Germinal center (tissue), 1 donor: ENCODE results near the gene ATP11A.

Experiments used
- DNase-seq: peaks from one replicate; pipeline ENCODE4 v3.0.0; 2012; ENCODE audit warnings: mixed read lengths, low spot score

Gene ATP11A

GRCh38 chr13:112931028-112931934 lies 241.4 kb downstream of the ATP11A start:
- DNase-seq: no peak

- no peak for DNase-seq
Measured at GRCh38 chr13:112932971-112933370, 243.1 kb downstream of the ATP11A start.

GRCh38 chr13:112933649-112934048 lies 243.8 kb downstream of the ATP11A start:
- no peak for DNase-seq

GRCh38 chr13:112934078-112934477 lies 244.2 kb downstream of the ATP11A start:
- no peak for DNase-seq
